CD14-positive monocyte (primary cell): Measurements from ENCODE around the gene SPG7. TPM values are rescaled to one million over a fixed set of nuclear protein-coding genes. Genes with fewer than 3 reads are reported as not detected.

Experiments used
- DNase-seq, 3 donors: peaks; one replicate each; pipeline ENCODE4 v3.0.0-alpha.2; 2011 to 2022
- H2AFZ ChIP-seq: 2 replicates; pipeline ENCODE4 v1.6.0; 2012; ENCODE audit warnings: mild to moderate bottlenecking, low read depth, low read length, inconsistent platforms; ENCODE audit not compliant: insufficient read depth, poor library complexity, severe bottlenecking
- H3K27ac ChIP-seq, 2 donors: 1 replicate in 1 of 2; 2 replicates in 1 of 2; pipeline ENCODE4 v1.5.1; 2012 to 2013; ENCODE audit warnings: low read length in 2 of 2, control low read depth in 1 of 2, inconsistent platforms in 1 of 2, low read depth in 1 of 2, mild to moderate bottlenecking in 1 of 2
- H3K27me3 ChIP-seq, 2 donors: one replicate each; pipeline versions ENCODE4 v1.6.0 to v1.6.1; 2011 to 2013; ENCODE audit warnings: low read length in 2 of 2; ENCODE audit not compliant: control insufficient read depth in 2 of 2, insufficient read depth in 2 of 2
- H3K36me3 ChIP-seq, 2 donors: replicated peaks in 1 of 2; 1 replicate in 1 of 2; 2 replicates in 1 of 2; pipeline versions ENCODE4 v1.5.1 to v1.6.1; 2012 to 2013; ENCODE audit warnings: low read length in 2 of 2, control low read depth in 1 of 2, inconsistent platforms in 1 of 2, mild to moderate bottlenecking in 1 of 2; ENCODE audit not compliant: insufficient read depth in 2 of 2, control insufficient read depth in 1 of 2
- H3K4me1 ChIP-seq, 2 donors: 1 replicate in 1 of 2; 2 replicates in 1 of 2; pipeline versions ENCODE4 v1.5.1 to v1.6.1; 2012 to 2013; ENCODE audit warnings: low read length in 2 of 2, control low read depth in 1 of 2, inconsistent platforms in 1 of 2, mild to moderate bottlenecking in 1 of 2, moderate library complexity in 1 of 2; ENCODE audit not compliant: insufficient read depth in 2 of 2, control insufficient read depth in 1 of 2
- H3K4me2 ChIP-seq: replicated peaks from 2 replicates; pipeline ENCODE3; 2012; ENCODE audit warnings: low read length, moderate library complexity, mild to moderate bottlenecking; ENCODE audit not compliant: poor library complexity, severe bottlenecking; ENCODE audit errors: extremely low read depth
- H3K4me3 ChIP-seq, 3 experiments: fragments of 200-600 bp in 1 of 3; sonication (generic) in 1 of 3; replicated peaks in 1 of 3; 1 replicate in 2 of 3; 2 replicates in 1 of 3; pipeline ENCODE4 v1.5.1; 2011 to 2013; ENCODE audit warnings: low read length in 3 of 3, mild to moderate bottlenecking in 3 of 3, control low read depth in 2 of 3, low read depth in 2 of 3, inconsistent platforms in 1 of 3, moderate library complexity in 1 of 3
- H3K79me2 ChIP-seq: 2 replicates; pipeline ENCODE4 v1.6.0; 2012; ENCODE audit warnings: mild to moderate bottlenecking, control low read depth, inconsistent platforms, low read length, moderate library complexity; ENCODE audit not compliant: insufficient read depth
- H3K9ac ChIP-seq: 2 replicates; pipeline ENCODE4 v1.6.0; 2017; ENCODE audit warnings: low read length, mild to moderate bottlenecking; ENCODE audit not compliant: insufficient read depth, poor library complexity, severe bottlenecking
- H3K9me3 ChIP-seq, 2 donors: replicated peaks in 1 of 2; 1 replicate in 1 of 2; 2 replicates in 1 of 2; pipeline versions ENCODE4 v1.5.1 to v1.6.1; 2012 to 2013; ENCODE audit warnings: low read length in 2 of 2, control low read depth in 1 of 2; ENCODE audit not compliant: control insufficient read depth in 1 of 2, insufficient read depth in 1 of 2
- H4K20me1 ChIP-seq: 2 replicates; pipeline ENCODE4 v1.6.0; 2012; ENCODE audit warnings: mild to moderate bottlenecking, low read length, control low read depth, moderate library complexity; ENCODE audit not compliant: insufficient read depth
- H3K27ac Mint-ChIP-seq, 7 donors: one replicate each; pipeline ENCODE4 v1.8.0; 2020; ENCODE audit warnings: mild to moderate bottlenecking in 7 of 7, mixed read lengths in 7 of 7, moderate library complexity in 6 of 7, inconsistent platforms in 2 of 7
- H3K27me3 Mint-ChIP-seq, 3 donors: one replicate each; pipeline ENCODE4 v1.8.0; 2021 to 2022; ENCODE audit warnings: low read depth in 3 of 3, mild to moderate bottlenecking in 3 of 3, mixed read lengths in 3 of 3, moderate library complexity in 3 of 3, inconsistent platforms in 1 of 3
- H3K36me3 Mint-ChIP-seq, 2 donors: one replicate each; pipeline ENCODE4 v1.8.0; 2020; ENCODE audit warnings: mixed read lengths in 2 of 2, inconsistent platforms in 1 of 2, mild to moderate bottlenecking in 1 of 2
- H3K4me1 Mint-ChIP-seq: one replicate; pipeline ENCODE4 v1.8.0; 2020; ENCODE audit warnings: mild to moderate bottlenecking, mixed read lengths
- H3K4me3 Mint-ChIP-seq, 2 donors: one replicate each; pipeline ENCODE4 v1.8.0; 2020; ENCODE audit warnings: mild to moderate bottlenecking in 2 of 2, mixed read lengths in 2 of 2, moderate library complexity in 1 of 2
- H3K9me3 Mint-ChIP-seq, 7 donors: one replicate each; pipeline ENCODE4 v1.8.0; 2020 to 2022; ENCODE audit warnings: mixed read lengths in 7 of 7, mild to moderate bottlenecking in 6 of 7, moderate library complexity in 6 of 7, inconsistent platforms in 2 of 7
- WGBS: methylation state at CpG from one replicate; pipeline ENCODE4 v1.1.5; 2013; ENCODE audit warnings: missing lambda C conversion rate; ENCODE audit not compliant: insufficient coverage; 5-methylcytosine and 5-hydroxymethylcytosine counted together
- intact Hi-C, 2 donors: fragments of 100-400 bp; cut with micrococcal nuclease; formaldehyde crosslinking; loops; one replicate each; pipeline versions ENCODE4 v1.15.0 to v1.15.1; 2023
- polyA plus RNA-seq, 3 donors: library from polyadenylated mRNA; depleted of rRNA in 1 of 3; unstranded in 2 of 3; stranded (reverse) in 1 of 3; fragments of 300-500 nt in 2 of 3; fragments of >200 nt in 1 of 3; fragmentation: Illumina TruSeq in 2 of 3; gene quantifications; 1 replicate in 2 of 3; 2 replicates in 1 of 3; pipeline ENCODE4 v1.2.3, GENCODE V29; 2012 to 2021
- TF ChIP-seq, protein P1 (sequence below): fragments of 200-600 bp; IDR thresholded peaks from one replicate; pipeline ENCODE4 v1.8.0; 2022; ENCODE audit warnings: antibody characterized with exemption, mild to moderate bottlenecking

Gene SPG7
- polyA plus RNA-seq, 3 donors = 30.3 to 120 (median 34.4) TPM

DNA sequence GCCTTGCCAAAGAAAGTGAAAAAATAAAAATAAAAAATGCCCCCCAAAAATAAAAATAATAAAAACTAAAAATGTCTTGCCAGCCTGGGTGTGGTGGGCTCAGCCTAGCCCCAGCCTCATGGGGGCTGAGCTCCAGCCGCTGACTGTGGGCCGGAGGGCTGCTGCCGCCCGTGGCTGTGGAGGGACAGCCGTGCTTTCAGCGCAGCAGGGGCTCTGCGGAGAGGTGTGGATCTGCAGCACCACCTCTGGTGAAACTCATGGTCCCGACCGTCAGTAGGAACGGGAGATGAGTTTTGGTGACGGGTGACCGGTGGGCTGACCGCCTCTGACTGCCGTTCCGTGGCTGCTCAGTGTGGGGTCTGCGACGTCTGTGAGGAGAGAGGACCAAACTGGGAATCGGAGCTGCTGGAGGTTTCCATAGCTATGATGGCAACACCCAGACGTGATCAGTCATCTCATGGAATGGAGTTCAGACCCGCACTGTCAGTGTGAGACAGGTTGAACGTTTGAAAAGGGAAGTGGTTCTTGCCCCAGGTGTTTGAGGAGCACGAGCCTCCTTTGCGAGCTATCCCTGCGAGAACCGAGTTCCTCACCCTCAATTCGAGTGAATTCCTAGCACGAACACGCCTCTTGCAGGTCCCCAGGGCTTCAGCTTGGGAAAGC lies 40.3 kb downstream of the SPG7 start:
- Histone ChIP-seq H3K27me3 (no peaks in the 10 kb centered on the region), H3K9ac (no peak overlapping the region), H3K4me3 (no peak overlapping the region), H3K36me3 (peaks cover 77 to 98% of the 10 kb centered on the region in 2 donors), H2AFZ (no peak overlapping the region), H3K9me3 (no peaks in the 10 kb centered on the region), H3K27ac (no peak overlapping the region), H4K20me1 (no peaks in the 10 kb centered on the region), H3K4me1 (no peaks in the 10 kb centered on the region), H3K79me2 (no peaks in the 10 kb centered on the region), H3K4me2 (no peak overlapping the region)
- Mint-ChIP-seq H3K36me3 (peaks cover 76 to 97% of the 10 kb centered on the region in 2 donors), H3K9me3 (peaks cover 0 to 1% (median 0%) of the 10 kb centered on the region in 7 donors), H3K4me1 (no peaks in the 10 kb centered on the region), H3K27me3 (peaks cover 0 to 2% (median 0%) of the 10 kb centered on the region in 3 donors), H3K27ac (peak overlapping the region in 1 of 7 donors; percentile 71), H3K4me3 (no peak overlapping the region)
- intact Hi-C loops = no loop called here
- 93% methylated on average over 28 of the region's 28 CpGs for WGBS
- TF ChIP-seq, protein P1, sequence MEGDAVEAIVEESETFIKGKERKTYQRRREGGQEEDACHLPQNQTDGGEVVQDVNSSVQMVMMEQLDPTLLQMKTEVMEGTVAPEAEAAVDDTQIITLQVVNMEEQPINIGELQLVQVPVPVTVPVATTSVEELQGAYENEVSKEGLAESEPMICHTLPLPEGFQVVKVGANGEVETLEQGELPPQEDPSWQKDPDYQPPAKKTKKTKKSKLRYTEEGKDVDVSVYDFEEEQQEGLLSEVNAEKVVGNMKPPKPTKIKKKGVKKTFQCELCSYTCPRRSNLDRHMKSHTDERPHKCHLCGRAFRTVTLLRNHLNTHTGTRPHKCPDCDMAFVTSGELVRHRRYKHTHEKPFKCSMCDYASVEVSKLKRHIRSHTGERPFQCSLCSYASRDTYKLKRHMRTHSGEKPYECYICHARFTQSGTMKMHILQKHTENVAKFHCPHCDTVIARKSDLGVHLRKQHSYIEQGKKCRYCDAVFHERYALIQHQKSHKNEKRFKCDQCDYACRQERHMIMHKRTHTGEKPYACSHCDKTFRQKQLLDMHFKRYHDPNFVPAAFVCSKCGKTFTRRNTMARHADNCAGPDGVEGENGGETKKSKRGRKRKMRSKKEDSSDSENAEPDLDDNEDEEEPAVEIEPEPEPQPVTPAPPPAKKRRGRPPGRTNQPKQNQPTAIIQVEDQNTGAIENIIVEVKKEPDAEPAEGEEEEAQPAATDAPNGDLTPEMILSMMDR = no peak
- no peak for DNase-seq

DNA sequence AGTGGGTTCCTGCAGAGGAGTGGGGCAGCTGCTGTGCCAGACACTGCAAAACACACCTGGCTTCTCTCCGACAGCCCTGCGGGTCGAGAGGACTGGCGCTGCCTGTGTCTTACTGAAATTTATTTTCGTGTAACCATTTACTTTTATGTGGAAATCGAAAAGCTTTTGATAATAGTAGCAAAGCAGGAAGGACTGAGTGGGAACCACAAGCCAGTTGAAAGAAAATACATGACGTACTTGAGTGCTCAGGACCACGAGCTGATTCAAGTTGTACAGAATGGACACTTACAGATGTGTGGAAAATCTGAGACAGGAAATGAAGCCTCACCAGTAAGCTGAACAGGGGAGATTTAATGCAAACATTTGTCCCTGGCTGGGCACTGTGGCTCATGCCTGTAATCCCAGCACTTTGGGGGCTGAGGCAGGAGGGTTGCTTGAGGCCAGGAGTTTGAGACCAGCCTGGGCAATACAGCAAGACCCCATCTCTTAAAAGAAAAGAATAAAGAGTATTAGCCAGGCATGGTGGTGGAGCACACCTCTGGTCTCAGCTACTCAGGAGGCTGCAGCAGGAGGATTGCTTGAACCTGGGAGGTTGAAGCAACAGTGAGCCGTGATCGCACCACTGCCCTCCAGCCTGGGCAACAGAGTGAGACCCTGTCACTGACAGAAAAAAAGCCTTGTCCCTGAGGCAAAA lies 41.0 kb downstream of the SPG7 start:
- Histone ChIP-seq H2AFZ (no peak overlapping the region), H3K9me3 (no peaks in the 10 kb centered on the region), H3K79me2 (no peaks in the 10 kb centered on the region), H3K27me3 (no peaks in the 10 kb centered on the region), H3K27ac (no peak overlapping the region), H3K36me3 (peaks cover 77 to 98% of the 10 kb centered on the region in 2 donors), H4K20me1 (no peaks in the 10 kb centered on the region), H3K9ac (no peak overlapping the region), H3K4me3 (no peak overlapping the region), H3K4me1 (no peaks in the 10 kb centered on the region), H3K4me2 (no peak overlapping the region)
- H3K9me3 Mint-ChIP-seq = peaks cover 0 to 1% (median 0%) of the 10 kb centered on the region in 7 donors
- intact Hi-C loops = no loop called here
- no peak overlapping the region for H3K4me3 Mint-ChIP-seq
- DNase-seq = no peak
- peaks cover 76 to 94% of the 10 kb centered on the region in 2 donors for H3K36me3 Mint-ChIP-seq
- H3K4me1 Mint-ChIP-seq = no peaks in the 10 kb centered on the region
- peak overlapping the region in 2 of 7 donors; percentile 33 to 40 for H3K27ac Mint-ChIP-seq
- WGBS = 95% methylated on average over 8 of the region's 10 CpGs
- H3K27me3 Mint-ChIP-seq = peaks cover 0 to 2% (median 0%) of the 10 kb centered on the region in 3 donors
- TF ChIP-seq, protein P1 = no peak
